MM.1S (cell line): Measurements from ENCODE around the gene ERC2.

ENCODE experiments used
- CTCF ChIP-seq: fragments of 300-600 bp; sonication (generic); IDR thresholded peaks from 2 replicates; pipeline ENCODE4 v1.5.1; 2016; ENCODE audit warnings: antibody characterized with exemption, low read length, mixed read lengths
- EZH2 ChIP-seq: fragments of 300-600 bp; sonication (generic); optimal IDR thresholded peaks from 2 replicates; pipeline ENCODE3; 2017; ENCODE audit warnings: low read depth, mild to moderate bottlenecking, antibody characterized with exemption, low read length, mixed read lengths
- EZH2phosphoT487 ChIP-seq: fragments of 300-600 bp; sonication (generic); IDR thresholded peaks from 2 replicates; pipeline ENCODE4 v1.6.1; 2018; ENCODE audit warnings: antibody characterized with exemption, low read length

GRCh38 chr3:55661141-55661540 is 807.1 kb downstream of the ERC2 start:
- TF ChIP-seq CTCF (no peak), EZH2 (no peak), EZH2phosphoT487 (no peak)
